DND-41 (cell line): ENCODE results near the gene RPIA.

Source experiments
- ATAC-seq: fragments of 200-7000 bp; cut with Tn5 transposase; 3 replicates; pipeline ENCODE4 v1.9.1; 2021; ENCODE audit warnings: low read depth; ENCODE audit not compliant: insufficient read depth
- DNase-seq: peaks from one replicate; pipeline ENCODE4 v3.0.0-alpha.2; 2020
- H2AFZ ChIP-seq: 2 replicates; pipeline ENCODE4 v1.6.0; 2012; ENCODE audit warnings: low read depth, low read length
- H3K27ac ChIP-seq: 2 replicates; pipeline ENCODE4 v1.5.1; 2012; ENCODE audit warnings: low read length, inconsistent platforms
- H3K27me3 ChIP-seq: fragments of 200-600 bp; sonication (generic); 2 replicates; pipeline ENCODE4 v1.6.0; 2012; ENCODE audit warnings: low read length, mild to moderate bottlenecking, inconsistent platforms; ENCODE audit not compliant: insufficient read depth, poor library complexity
- H3K36me3 ChIP-seq: 2 replicates; pipeline ENCODE4 v1.5.1; 2012; ENCODE audit warnings: low read length, inconsistent platforms; ENCODE audit not compliant: insufficient read depth
- H3K4me1 ChIP-seq: 2 replicates; pipeline ENCODE4 v1.5.1; 2012; ENCODE audit warnings: mild to moderate bottlenecking, low read length; ENCODE audit not compliant: insufficient read depth
- H3K4me2 ChIP-seq: 2 replicates; pipeline ENCODE4 v1.6.0; 2012; ENCODE audit warnings: mild to moderate bottlenecking, moderate library complexity, low read length, inconsistent platforms; ENCODE audit not compliant: insufficient read depth
- H3K4me3 ChIP-seq, 2 experiments: fragments of 200-600 bp in 1 of 2; shearing (Covaris generic) in 1 of 2; 2 replicates each; pipeline ENCODE4 v1.5.1; 2012 to 2016; ENCODE audit warnings: inconsistent platforms in 2 of 2, low read length in 2 of 2, mild to moderate bottlenecking in 2 of 2, low read depth in 1 of 2, moderate library complexity in 1 of 2
- H3K79me2 ChIP-seq: 2 replicates; pipeline ENCODE4 v1.6.0; 2012; ENCODE audit warnings: low read length, inconsistent platforms; ENCODE audit not compliant: insufficient read depth
- H3K9ac ChIP-seq: 2 replicates; pipeline ENCODE4 v1.6.0; 2012; ENCODE audit warnings: low read depth, mild to moderate bottlenecking, inconsistent platforms, low read length, moderate library complexity
- H3K9me3 ChIP-seq: 2 replicates; pipeline ENCODE4 v1.5.1; 2012; ENCODE audit warnings: low read length, moderate library complexity, mild to moderate bottlenecking, inconsistent platforms; ENCODE audit not compliant: insufficient read depth, severe bottlenecking
- H4K20me1 ChIP-seq: 2 replicates; pipeline ENCODE4 v1.6.0; 2012; ENCODE audit warnings: low read length; ENCODE audit not compliant: insufficient read depth
- EZH2 ChIP-seq: IDR thresholded peaks from 3 replicates; pipeline ENCODE4 v1.6.1; 2012; ENCODE audit warnings: borderline replicate concordance, low read depth, mild to moderate bottlenecking, moderate library complexity, low read length, inconsistent platforms; ENCODE audit not compliant: severe bottlenecking
- TF ChIP-seq, protein P1 (sequence below): IDR thresholded peaks from 2 replicates; pipeline ENCODE4 v1.5.1; 2012; ENCODE audit warnings: borderline replicate concordance, low read length, moderate library complexity, mild to moderate bottlenecking; ENCODE audit not compliant: poor library complexity, severe bottlenecking; ENCODE audit errors: extremely low read depth

Gene RPIA

DNA sequence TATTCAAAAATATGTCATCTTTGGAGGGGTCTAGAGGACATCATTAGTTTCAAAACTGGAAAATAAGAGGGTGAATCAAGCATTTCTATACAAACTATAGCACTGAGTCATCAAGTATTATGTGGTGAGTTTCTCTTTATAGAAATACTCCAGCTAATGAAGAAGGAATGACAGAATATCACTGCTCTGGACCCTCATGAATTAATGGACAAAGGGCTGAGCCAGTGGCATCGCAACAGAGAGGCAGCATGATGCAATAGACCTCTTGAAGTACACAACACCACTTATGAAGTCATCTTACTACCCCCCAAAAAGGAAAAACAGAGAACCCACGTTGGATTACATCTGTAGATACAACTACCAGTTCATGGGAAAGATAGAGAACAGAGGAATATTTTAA lies 36.8 kb upstream of the RPIA start:
- Histone ChIP-seq H3K4me2 (no peak overlapping the region), H3K27me3 (no peaks in the 10 kb centered on the region), H3K4me1 (no peaks in the 10 kb centered on the region), H3K27ac (no peak overlapping the region), H3K79me2 (no peaks in the 10 kb centered on the region), H3K9me3 (no peaks in the 10 kb centered on the region), H3K36me3 (no peaks in the 10 kb centered on the region), H2AFZ (no peak overlapping the region), H4K20me1 (no peaks in the 10 kb centered on the region), H3K9ac (no peak overlapping the region), H3K4me3 (no peak overlapping the region)
- no peak for ATAC-seq
- TF ChIP-seq EZH2, result no peak
- TF ChIP-seq, protein P1, sequence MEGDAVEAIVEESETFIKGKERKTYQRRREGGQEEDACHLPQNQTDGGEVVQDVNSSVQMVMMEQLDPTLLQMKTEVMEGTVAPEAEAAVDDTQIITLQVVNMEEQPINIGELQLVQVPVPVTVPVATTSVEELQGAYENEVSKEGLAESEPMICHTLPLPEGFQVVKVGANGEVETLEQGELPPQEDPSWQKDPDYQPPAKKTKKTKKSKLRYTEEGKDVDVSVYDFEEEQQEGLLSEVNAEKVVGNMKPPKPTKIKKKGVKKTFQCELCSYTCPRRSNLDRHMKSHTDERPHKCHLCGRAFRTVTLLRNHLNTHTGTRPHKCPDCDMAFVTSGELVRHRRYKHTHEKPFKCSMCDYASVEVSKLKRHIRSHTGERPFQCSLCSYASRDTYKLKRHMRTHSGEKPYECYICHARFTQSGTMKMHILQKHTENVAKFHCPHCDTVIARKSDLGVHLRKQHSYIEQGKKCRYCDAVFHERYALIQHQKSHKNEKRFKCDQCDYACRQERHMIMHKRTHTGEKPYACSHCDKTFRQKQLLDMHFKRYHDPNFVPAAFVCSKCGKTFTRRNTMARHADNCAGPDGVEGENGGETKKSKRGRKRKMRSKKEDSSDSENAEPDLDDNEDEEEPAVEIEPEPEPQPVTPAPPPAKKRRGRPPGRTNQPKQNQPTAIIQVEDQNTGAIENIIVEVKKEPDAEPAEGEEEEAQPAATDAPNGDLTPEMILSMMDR, result no peak
- no peak for DNase-seq

DNA sequence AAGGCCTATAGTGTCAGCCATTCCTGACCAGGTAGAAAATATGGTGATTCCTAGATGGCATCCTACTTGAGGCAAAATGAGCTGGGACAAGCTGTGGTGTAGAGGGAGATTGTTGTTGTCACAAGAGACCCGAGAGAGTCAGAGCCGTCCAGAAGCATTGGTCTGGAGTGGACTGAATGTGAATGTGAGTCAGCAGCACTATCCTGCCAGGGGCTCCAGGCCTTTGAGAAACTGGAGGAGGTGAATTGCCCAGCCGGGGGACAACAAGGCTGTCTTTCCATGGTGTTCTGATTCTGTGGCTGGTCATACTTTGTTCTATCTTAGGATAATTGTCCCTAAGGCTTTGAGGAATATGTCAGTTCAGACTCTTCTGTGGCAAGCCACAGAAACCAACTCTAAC lies 34.8 kb upstream of the RPIA start:
- no peaks in the 10 kb centered on the region for H3K9me3 ChIP-seq
- no peak for TF ChIP-seq EZH2
- TF ChIP-seq, protein P1, result no peak
- no peak overlapping the region for H3K4me3 ChIP-seq
- H3K27me3 ChIP-seq, result no peaks in the 10 kb centered on the region
- H4K20me1 ChIP-seq, result no peaks in the 10 kb centered on the region
- ATAC-seq, result no peak
- no peaks in the 10 kb centered on the region for H3K36me3 ChIP-seq
- no peak overlapping the region for H3K4me2 ChIP-seq
- no peak overlapping the region for H3K27ac ChIP-seq
- DNase-seq, result no peak
- no peaks in the 10 kb centered on the region for H3K4me1 ChIP-seq
- H3K79me2 ChIP-seq, result no peaks in the 10 kb centered on the region
- H3K9ac ChIP-seq, result no peak overlapping the region
- H2AFZ ChIP-seq, result no peak overlapping the region

DNA sequence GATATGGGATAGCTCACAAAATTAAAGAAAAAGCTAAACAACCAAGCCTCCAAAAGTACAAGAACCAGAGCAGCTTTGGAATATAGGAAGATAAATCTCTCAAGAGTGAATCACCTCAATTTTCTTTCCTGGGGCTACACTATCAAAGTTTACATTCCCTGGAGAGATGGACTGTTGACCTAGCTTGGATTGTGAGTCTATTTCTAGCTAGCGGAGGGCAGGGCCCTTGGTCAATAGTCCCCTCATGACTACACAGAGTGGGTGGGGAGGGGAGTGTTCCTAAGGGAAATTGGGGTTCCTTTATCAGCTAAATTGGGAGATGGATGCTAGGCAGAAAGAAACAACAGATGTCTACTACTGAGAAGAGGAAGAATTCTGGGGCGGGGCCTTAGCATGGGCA lies 34.3 kb upstream of the RPIA start:
- no peak overlapping the region for H3K27ac ChIP-seq
- TF ChIP-seq, protein P1, result no peak
- no peak for TF ChIP-seq EZH2
- H3K36me3 ChIP-seq, result no peaks in the 10 kb centered on the region
- H3K27me3 ChIP-seq, result no peaks in the 10 kb centered on the region
- no peaks in the 10 kb centered on the region for H3K9me3 ChIP-seq
- DNase-seq, result no peak
- no peak for ATAC-seq
- H3K4me2 ChIP-seq, result no peak overlapping the region
- no peaks in the 10 kb centered on the region for H4K20me1 ChIP-seq
- H3K79me2 ChIP-seq, result no peaks in the 10 kb centered on the region
- no peak overlapping the region for H2AFZ ChIP-seq
- no peak overlapping the region for H3K9ac ChIP-seq
- no peaks in the 10 kb centered on the region for H3K4me1 ChIP-seq
- no peak overlapping the region for H3K4me3 ChIP-seq

DNA sequence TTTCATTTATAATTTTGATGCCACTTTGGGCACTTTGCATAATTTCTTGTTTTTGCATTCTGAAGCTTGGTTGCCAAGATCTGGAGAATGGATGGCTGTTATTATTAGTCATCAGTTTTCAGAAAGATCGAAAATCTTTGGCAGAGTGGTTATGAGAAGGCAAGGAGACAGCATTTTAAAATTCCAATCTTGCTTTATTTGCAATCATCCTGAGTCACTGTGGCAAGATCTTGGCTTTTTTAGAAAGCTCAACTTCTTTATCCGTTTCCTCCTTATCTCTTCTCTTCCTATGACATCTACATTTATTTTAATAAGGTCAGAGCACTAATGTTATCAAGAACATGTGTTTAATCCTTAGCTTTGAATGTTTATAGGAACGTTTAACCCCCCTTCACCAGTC lies 33.1 kb upstream of the RPIA start:
- no peak overlapping the region for H3K4me3 ChIP-seq
- H3K79me2 ChIP-seq, result no peaks in the 10 kb centered on the region
- H3K36me3 ChIP-seq, result no peaks in the 10 kb centered on the region
- H3K4me1 ChIP-seq, result no peaks in the 10 kb centered on the region
- no peak overlapping the region for H3K4me2 ChIP-seq
- no peak for ATAC-seq
- no peak overlapping the region for H3K27ac ChIP-seq
- TF ChIP-seq EZH2, result no peak
- TF ChIP-seq, protein P1, result no peak
- H3K9me3 ChIP-seq, result no peaks in the 10 kb centered on the region
- H3K27me3 ChIP-seq, result no peaks in the 10 kb centered on the region
- no peak overlapping the region for H3K9ac ChIP-seq
- no peaks in the 10 kb centered on the region for H4K20me1 ChIP-seq
- DNase-seq, result no peak
- H2AFZ ChIP-seq, result no peak overlapping the region
